ENCODE results near the gene SIRT7. TPM values are rescaled to one million over a fixed set of nuclear protein-coding genes. Genes with fewer than 3 reads are reported as not detected.

SIRT7 gene
- total RNA-seq, 1 donor: 12.7 TPM

- no peak overlapping the region for H3K4me3 ChIP-seq (ENCODE audit: low read depth, low read length)
- DNase-seq (ENCODE audit: low read depth): no peak
- TF ChIP-seq CTCF (IDR thresholded peaks at IDR 0.05; ENCODE audit: insufficient read depth, low read length): no peak
Observed at GRCh38 chr17:81952792-81953228, 34.8 kb upstream of the SIRT7 start.

GRCh38 chr17:81951785-81952684 lies 34.1 kb upstream of the SIRT7 start:
- TF ChIP-seq CTCF (IDR thresholded peaks at IDR 0.05; ENCODE audit: insufficient read depth, low read length): no peak
- H3K4me3 ChIP-seq (ENCODE audit: low read depth, low read length): no peak overlapping the region
- no peak for DNase-seq (ENCODE audit: low read depth)

GRCh38 chr17:81950501-81950900 lies 32.5 kb upstream of the SIRT7 start:
- no peak overlapping the region for H3K4me3 ChIP-seq (ENCODE audit: low read depth, low read length)
- DNase-seq (ENCODE audit: low read depth): no peak
- no peak for TF ChIP-seq CTCF (IDR thresholded peaks at IDR 0.05; ENCODE audit: insufficient read depth, low read length)

DNA sequence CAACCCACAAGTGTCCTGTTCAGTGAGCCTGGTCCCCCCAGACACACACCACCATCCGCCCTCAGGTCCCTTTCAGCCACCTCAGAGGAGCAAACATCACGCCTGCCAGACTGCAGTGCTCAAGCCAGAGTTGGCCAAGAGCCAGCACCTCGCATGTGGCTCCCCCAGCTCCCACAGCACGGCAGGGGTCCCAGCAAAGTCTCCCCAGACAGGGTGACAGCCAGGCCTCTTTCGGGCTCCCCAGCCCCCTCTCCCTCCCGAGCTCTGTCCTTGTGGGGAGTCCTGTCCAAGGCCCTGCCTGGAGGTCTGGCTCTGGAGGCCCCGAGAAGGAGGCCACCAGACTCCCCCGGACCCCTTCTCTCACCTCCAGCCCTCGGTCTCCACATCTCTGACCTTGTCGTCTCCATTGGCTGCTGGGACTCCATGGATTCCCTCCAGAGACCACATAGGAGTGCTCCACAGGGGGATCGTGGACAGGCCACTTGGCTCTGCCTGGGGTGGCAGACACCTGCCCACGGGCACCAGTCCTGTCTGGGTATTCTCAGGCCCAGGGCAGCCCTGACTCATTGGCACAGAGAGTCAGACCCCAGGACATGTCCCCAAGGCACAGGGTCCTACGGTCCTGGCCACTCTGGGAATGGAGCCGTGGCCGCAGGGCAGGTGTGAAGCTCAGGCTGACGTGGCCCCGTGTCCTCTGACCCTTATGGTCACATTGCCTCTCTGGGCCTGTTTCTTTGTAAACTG lies 30.8 kb upstream of the SIRT7 start:
- no peak for TF ChIP-seq CTCF (IDR thresholded peaks at IDR 0.05; ENCODE audit: insufficient read depth, low read length)
- no peak for DNase-seq (ENCODE audit: low read depth)
- no peak overlapping the region for H3K4me3 ChIP-seq (ENCODE audit: low read depth, low read length)

DNA sequence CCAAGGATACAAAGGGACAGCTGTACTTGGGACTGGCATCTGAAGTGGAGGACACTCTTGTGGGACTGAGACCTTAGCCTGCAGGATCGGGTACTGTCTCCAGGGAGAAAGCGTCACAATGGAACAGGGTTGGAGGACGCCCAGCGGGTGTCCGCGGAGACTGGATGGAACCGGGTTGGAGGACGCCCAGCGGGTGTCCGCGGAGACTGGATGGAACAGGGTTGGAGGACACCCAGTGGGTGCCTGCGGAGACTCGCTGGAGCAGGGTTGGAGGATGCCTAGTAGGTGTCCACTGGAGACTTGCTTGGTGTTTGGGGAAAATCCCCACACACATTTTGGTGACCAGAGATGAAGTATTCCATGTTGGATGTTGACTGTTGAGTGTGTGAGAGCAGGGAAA lies 29.2 kb upstream of the SIRT7 start, which contains the start of gene MYADML2:
Gene MYADML2 (minus strand): TSS at position 45 of the 400 bp plus-strand sequence. CDS start 5,492 bp downstream, outside the sequence.
- no peak within 1 kb of the TSS for H3K4me3 ChIP-seq (ENCODE audit: low read depth, low read length)
- no peak for DNase-seq (ENCODE audit: low read depth)
- no peak for TF ChIP-seq CTCF (IDR thresholded peaks at IDR 0.05; ENCODE audit: insufficient read depth, low read length)

GRCh38 chr17:81944858-81945257 lies 26.9 kb upstream of the SIRT7 start:
- no peak for DNase-seq (ENCODE audit: low read depth)
- TF ChIP-seq CTCF (IDR thresholded peaks at IDR 0.05; ENCODE audit: insufficient read depth, low read length): no peak
- no peak overlapping the region for H3K4me3 ChIP-seq (ENCODE audit: low read depth, low read length)
